ENCODE data around the gene FOXP1. TPM values are rescaled to one million over a fixed set of nuclear protein-coding genes. Genes with fewer than 3 reads are reported as not detected.

The FOXP1 gene
- total RNA-seq, 2 donors from 2014 or later: 377 to 395 TPM

- H3K4me3 Mint-ChIP-seq: no peak overlapping the region
- peaks cover 3% of the 10 kb centered on the region for H3K36me3 Mint-ChIP-seq (ENCODE audit: low read depth)
- peak overlapping the region; percentile 89 for H3K27ac Mint-ChIP-seq
- H3K9me3 ChIP-seq (ENCODE audit: control insufficient read depth, low read length, poor library complexity, severe bottlenecking): no peaks in the 10 kb centered on the region
- DNase-seq (no peak), ATAC-seq (no peak)
- H3K27me3 Mint-ChIP-seq: no peaks in the 10 kb centered on the region
- H3K4me1 Mint-ChIP-seq: peaks cover 59% of the 10 kb centered on the region
These were observed 479.4 kb downstream of the FOXP1 start for GRCh38 chr3:71104121-71104541.

DNA sequence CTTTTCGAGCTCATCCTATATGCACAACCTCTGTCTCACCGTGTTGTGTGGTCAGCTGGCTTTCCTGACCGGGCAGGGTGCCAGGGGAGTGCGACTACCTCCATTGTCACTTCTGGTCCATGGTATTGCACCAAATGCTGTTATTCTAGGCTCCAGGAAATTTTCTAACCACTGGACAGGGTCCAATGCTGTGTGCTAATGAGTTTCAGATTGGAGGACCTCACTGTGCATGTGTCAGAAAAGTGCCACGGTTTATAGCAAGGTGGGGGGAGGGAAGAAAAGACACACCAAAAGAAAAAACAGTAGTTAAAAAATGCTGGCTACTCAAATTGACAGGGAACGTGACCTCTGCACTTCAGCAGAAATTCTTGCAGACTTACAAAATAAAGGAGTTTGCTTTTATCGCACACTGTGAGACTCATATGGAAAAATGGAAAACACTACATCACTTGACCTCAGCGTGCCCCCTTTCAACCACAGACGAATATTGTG is 480.1 kb downstream of the FOXP1 start:
- peak overlapping the region; percentile 64 for H3K4me3 Mint-ChIP-seq
- ATAC-seq: no peak
- H3K36me3 Mint-ChIP-seq (ENCODE audit: low read depth): peaks cover 3% of the 10 kb centered on the region
- no peak for DNase-seq
- H3K4me1 Mint-ChIP-seq: peaks cover 57% of the 10 kb centered on the region
- no peaks in the 10 kb centered on the region for H3K27me3 Mint-ChIP-seq
- H3K9me3 ChIP-seq (ENCODE audit: control insufficient read depth, low read length, poor library complexity, severe bottlenecking): no peaks in the 10 kb centered on the region
- peak overlapping the region; percentile 89 for H3K27ac Mint-ChIP-seq

- DNase-seq: no peak
- H3K36me3 Mint-ChIP-seq (ENCODE audit: low read depth): peaks cover 3% of the 10 kb centered on the region
- H3K4me1 Mint-ChIP-seq: peaks cover 56% of the 10 kb centered on the region
- H3K4me3 Mint-ChIP-seq: peak overlapping the region; percentile 79
- H3K27ac Mint-ChIP-seq: peak overlapping the region; percentile 97
- H3K27me3 Mint-ChIP-seq: no peaks in the 10 kb centered on the region
- ATAC-seq: peak; percentile 49
- H3K9me3 ChIP-seq (ENCODE audit: control insufficient read depth, low read length, poor library complexity, severe bottlenecking): no peaks in the 10 kb centered on the region
These were observed 481.2 kb downstream of the FOXP1 start for GRCh38 chr3:71102111-71102983.

- ATAC-seq (no peak), DNase-seq (no peak)
- no peaks in the 10 kb centered on the region for H3K27me3 Mint-ChIP-seq
- peak overlapping the region; percentile 79 for H3K4me3 Mint-ChIP-seq
- no peaks in the 10 kb centered on the region for H3K9me3 ChIP-seq (ENCODE audit: control insufficient read depth, low read length, poor library complexity, severe bottlenecking)
- peaks cover 3% of the 10 kb centered on the region for H3K36me3 Mint-ChIP-seq (ENCODE audit: low read depth)
- peaks cover 62% of the 10 kb centered on the region for H3K4me1 Mint-ChIP-seq
- peak overlapping the region; percentile 97 for H3K27ac Mint-ChIP-seq
These were observed 481.9 kb downstream of the FOXP1 start for GRCh38 chr3:71101626-71102025.

DNA sequence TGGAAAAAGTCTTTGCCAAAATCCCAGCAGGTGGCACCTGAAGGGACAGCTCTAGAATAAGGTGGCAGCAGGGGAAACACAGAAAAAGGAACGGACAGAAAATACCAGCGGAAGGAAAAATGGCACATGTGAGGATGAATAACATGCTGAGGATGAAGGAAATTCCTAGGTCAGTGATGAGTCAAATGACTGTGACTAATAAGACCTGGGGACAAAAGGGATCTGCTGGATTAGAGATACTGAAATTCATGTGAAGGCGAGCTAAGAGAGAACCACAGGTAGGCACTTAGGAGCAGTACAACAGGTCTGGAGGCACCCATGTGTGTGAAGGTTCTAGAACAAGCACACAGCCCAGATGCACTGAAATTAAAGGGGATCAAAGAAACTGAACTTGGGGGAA is 482.5 kb downstream of the FOXP1 start:
- Mint-ChIP-seq H3K4me3 (peak overlapping the region; percentile 79), H3K27ac (peak overlapping the region; percentile 97), H3K4me1 (peaks cover 62% of the 10 kb centered on the region), H3K27me3 (no peaks in the 10 kb centered on the region), H3K36me3 (ENCODE audit: low read depth) (peaks cover 3% of the 10 kb centered on the region)
- DNase-seq (no peak), ATAC-seq (no peak)
- H3K9me3 ChIP-seq (ENCODE audit: control insufficient read depth, low read length, poor library complexity, severe bottlenecking): no peaks in the 10 kb centered on the region

DNA sequence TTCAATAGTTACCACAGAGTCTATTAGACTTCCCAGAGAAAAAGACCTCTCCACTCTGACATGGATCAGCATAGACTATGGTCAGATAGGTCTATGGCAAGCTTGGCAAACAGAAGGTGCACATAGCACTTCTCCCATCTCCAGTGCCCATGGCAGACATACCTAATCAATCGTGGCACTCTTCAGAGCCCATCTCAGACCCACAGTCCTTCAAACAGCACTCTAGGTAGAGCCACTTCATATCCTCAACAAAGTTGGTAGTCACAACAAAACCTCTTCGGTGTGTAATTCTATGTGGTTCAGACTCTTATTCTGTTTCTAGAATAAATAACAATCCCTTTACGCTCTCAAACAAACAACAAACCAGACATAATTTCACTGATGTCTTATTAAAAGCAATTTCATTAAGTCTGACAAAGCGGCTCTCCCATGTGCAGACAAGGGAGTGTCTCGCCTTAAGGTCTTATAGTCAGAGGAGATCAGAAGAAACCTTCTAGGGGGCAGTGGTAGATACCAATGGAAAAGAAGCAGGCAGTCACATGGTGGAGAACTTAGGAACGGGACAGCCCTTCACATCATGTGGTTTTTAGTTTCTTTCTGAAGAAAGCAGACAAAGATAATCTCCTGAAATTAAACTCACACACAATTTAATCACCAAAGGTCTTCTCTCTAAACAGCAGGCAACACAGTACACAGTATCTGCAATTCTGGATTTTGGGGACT is 483.4 kb downstream of the FOXP1 start:
- no peak for DNase-seq
- peak overlapping the region; percentile 97 for H3K27ac Mint-ChIP-seq
- no peaks in the 10 kb centered on the region for H3K9me3 ChIP-seq (ENCODE audit: control insufficient read depth, low read length, poor library complexity, severe bottlenecking)
- H3K36me3 Mint-ChIP-seq (ENCODE audit: low read depth): no peaks in the 10 kb centered on the region
- H3K4me1 Mint-ChIP-seq: peaks cover 53% of the 10 kb centered on the region
- H3K27me3 Mint-ChIP-seq: no peaks in the 10 kb centered on the region
- H3K4me3 Mint-ChIP-seq: peak overlapping the region; percentile 79
- ATAC-seq: peak; percentile 68

DNA sequence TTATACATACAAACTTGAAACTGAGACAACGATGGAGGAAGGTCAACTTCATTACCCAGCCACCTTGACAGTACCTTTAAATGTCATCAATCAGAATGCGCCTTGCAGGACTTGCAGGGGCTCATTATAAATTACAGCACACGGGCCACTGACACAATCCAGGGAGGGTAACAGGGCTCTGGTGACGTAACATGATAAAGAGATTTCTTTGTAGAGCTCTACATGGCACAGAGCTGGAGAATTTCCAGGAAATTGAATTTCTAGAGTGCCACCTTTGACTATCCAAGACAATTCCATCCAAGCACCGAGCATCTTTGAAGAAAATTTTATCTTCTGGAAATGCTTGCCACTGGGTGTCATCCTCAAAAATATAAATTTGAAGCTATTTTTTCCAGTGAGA is 486.0 kb downstream of the FOXP1 start:
- peak overlapping the region; percentile 97 for H3K27ac Mint-ChIP-seq

GRCh38 chr3:71095511-71096291 is 487.8 kb downstream of the FOXP1 start:
- H3K27me3 Mint-ChIP-seq: no peaks in the 10 kb centered on the region
- no peaks in the 10 kb centered on the region for H3K9me3 ChIP-seq (ENCODE audit: control insufficient read depth, low read length, poor library complexity, severe bottlenecking)
- peak overlapping the region; percentile 97 for H3K27ac Mint-ChIP-seq
- no peaks in the 10 kb centered on the region for H3K36me3 Mint-ChIP-seq (ENCODE audit: low read depth)
- no peak overlapping the region for H3K4me3 Mint-ChIP-seq
- DNase-seq (no peak), ATAC-seq (no peak)
- peaks cover 40% of the 10 kb centered on the region for H3K4me1 Mint-ChIP-seq

More for the DNA sequence above, 486.0 kb downstream of the FOXP1 start:
- Mint-ChIP-seq H3K4me3 (no peak overlapping the region), H3K36me3 (ENCODE audit: low read depth) (no peaks in the 10 kb centered on the region), H3K27me3 (no peaks in the 10 kb centered on the region), H3K4me1 (peaks cover 39% of the 10 kb centered on the region)
- ATAC-seq: no peak
- no peak for DNase-seq
- no peaks in the 10 kb centered on the region for H3K9me3 ChIP-seq (ENCODE audit: control insufficient read depth, low read length, poor library complexity, severe bottlenecking)

DNA sequence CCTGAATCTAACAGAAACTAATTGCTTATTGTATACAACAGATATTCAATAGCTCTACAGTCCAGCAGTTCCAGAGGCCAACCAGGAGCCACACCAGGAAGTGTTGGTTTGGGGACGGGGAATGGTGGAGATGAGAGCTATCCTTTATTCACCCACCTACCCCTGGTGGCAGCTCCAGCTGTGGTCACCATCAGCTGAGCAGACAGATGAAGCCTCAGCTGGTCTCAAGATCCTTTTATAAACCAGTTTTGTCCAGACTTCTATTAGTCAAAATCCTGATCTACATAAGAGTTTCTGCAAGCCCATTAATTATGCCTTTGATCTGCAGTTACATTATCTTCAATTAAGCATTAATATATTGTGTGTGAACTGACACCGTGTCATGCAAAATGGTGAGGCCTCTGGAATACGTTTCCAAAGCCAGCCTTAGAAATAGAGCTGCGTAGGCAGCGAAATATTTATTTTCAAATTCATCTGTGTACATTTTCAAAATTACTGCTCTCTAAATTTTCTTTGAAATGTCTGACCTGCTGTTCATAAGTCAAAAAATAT is 488.8 kb downstream of the FOXP1 start:
- Mint-ChIP-seq H3K4me3 (peak overlapping the region; percentile 6), H3K27me3 (no peaks in the 10 kb centered on the region), H3K36me3 (ENCODE audit: low read depth) (no peaks in the 10 kb centered on the region), H3K27ac (peak overlapping the region; percentile 60), H3K4me1 (peaks cover 38% of the 10 kb centered on the region)
- DNase-seq (no peak), ATAC-seq (no peak)
- H3K9me3 ChIP-seq (ENCODE audit: control insufficient read depth, low read length, poor library complexity, severe bottlenecking): no peaks in the 10 kb centered on the region

- H3K4me3 Mint-ChIP-seq: peak overlapping the region; percentile 26
These were observed 490.9 kb downstream of the FOXP1 start for GRCh38 chr3:71092665-71093064.

GRCh38 chr3:71090207-71090606 is 493.3 kb downstream of the FOXP1 start:
- no peak for ATAC-seq
- H3K9me3 ChIP-seq (ENCODE audit: control insufficient read depth, low read length, poor library complexity, severe bottlenecking): no peaks in the 10 kb centered on the region
- no peaks in the 10 kb centered on the region for H3K27me3 Mint-ChIP-seq
- peak overlapping the region; percentile 86 for H3K27ac Mint-ChIP-seq
- peaks cover 43% of the 10 kb centered on the region for H3K4me1 Mint-ChIP-seq
- no peak overlapping the region for H3K4me3 Mint-ChIP-seq
- H3K36me3 Mint-ChIP-seq (ENCODE audit: low read depth): no peaks in the 10 kb centered on the region
- DNase-seq: no peak

More at GRCh38 chr3:71092665-71093064, 490.9 kb downstream of the FOXP1 start:
- H3K36me3 Mint-ChIP-seq (ENCODE audit: low read depth): no peaks in the 10 kb centered on the region
- ATAC-seq (no peak), DNase-seq (no peak)
- H3K27ac Mint-ChIP-seq: peak overlapping the region; percentile 86
- H3K4me1 Mint-ChIP-seq: peaks cover 42% of the 10 kb centered on the region
- no peaks in the 10 kb centered on the region for H3K27me3 Mint-ChIP-seq
- no peaks in the 10 kb centered on the region for H3K9me3 ChIP-seq (ENCODE audit: control insufficient read depth, low read length, poor library complexity, severe bottlenecking)

GRCh38 chr3:71089271-71089847 is 494.2 kb downstream of the FOXP1 start:
- Mint-ChIP-seq H3K27ac (peak overlapping the region; percentile 86), H3K36me3 (ENCODE audit: low read depth) (no peaks in the 10 kb centered on the region), H3K27me3 (no peaks in the 10 kb centered on the region), H3K4me1 (peaks cover 44% of the 10 kb centered on the region), H3K4me3 (no peak overlapping the region)
- ATAC-seq (no peak), DNase-seq (no peak)
- H3K9me3 ChIP-seq (ENCODE audit: control insufficient read depth, low read length, poor library complexity, severe bottlenecking): no peaks in the 10 kb centered on the region
